Cardiac septum (tissue), 1 donor: ENCODE measurements around the gene ARID1B. TPM values are rescaled to one million over a fixed set of nuclear protein-coding genes. Genes with fewer than 3 reads are reported as not detected.

Experiments
- DNase-seq: peaks from one replicate; pipeline ENCODE4 v3.0.0-alpha.2; 2020; ENCODE audit warnings: low spot score
- intact Hi-C: fragments of 100-400 bp; cut with DNase I; formaldehyde crosslinking; loops from one replicate; pipeline ENCODE4 v1.14.0; 2022
- total RNA-seq: library from RNA; stranded (reverse); fragmentation: NEBNext Ultra II Directional; extraction: Animal tissue kit (Norgen Biotek cat#: 25700); gene quantifications from one replicate; pipeline ENCODE4 v1.2.1, GENCODE V29; 2021
- donor health status: DM: no; HTN: no; CAD: no.

The ARID1B gene
- total RNA-seq, 1 donor from 2014 or later, result 61.1 TPM

DNA sequence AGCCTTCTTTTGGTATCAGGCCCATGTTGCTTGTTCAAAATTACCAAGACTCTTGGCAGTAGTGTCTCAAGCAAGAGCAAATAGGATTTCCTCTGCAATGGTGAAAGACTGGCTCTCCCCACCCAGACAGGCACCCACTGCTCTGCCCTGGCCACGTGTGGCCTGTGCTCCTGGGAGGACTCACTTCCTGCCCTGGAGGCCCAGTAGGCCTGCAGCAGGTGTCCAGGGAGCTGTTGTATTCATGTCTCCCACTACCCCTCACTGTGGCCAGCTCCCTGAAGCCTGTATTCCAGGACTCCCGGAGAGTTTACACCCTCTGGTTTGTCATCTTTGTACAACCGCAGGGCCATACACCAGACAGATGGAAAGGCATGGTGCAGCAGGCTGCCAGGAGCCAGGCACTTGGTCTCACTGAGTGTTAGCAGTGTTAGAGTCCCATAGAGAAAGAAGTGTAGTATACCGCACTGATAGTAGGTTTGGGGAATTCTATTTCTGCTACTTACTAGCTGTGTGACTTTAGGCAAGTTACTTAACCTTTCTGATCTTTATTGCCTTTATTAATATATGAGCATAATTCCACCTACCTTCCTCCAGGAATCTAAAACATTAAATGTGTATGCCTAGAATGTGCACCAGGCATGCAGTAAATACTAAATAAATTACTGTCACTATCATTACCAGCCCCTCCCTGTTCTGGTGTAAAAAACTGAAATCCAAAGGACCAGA is 386.4 kb downstream of the ARID1B start:
- no peak for DNase-seq
- intact Hi-C loops, result no loop called here

DNA sequence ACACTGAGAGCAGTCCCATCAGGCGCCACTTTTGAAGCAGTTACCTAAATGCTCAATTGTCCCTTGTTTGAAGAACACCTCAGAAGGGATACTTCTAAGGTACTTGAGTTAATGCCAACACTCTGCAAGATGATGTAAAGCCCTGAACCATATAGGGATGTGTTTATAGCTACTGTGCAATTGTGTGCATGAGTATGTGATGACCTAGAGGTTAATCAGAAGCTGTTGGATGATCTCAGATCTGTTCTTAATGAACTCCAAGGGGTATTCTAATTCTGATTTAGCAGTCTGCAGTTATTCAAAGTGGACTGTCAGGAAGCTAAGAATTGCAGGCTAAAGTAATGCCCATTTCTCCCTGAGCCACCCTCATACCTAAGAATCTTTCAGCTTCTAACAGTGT is 387.8 kb downstream of the ARID1B start:
- intact Hi-C loops, result no loop called here
- DNase-seq, result no peak

DNA sequence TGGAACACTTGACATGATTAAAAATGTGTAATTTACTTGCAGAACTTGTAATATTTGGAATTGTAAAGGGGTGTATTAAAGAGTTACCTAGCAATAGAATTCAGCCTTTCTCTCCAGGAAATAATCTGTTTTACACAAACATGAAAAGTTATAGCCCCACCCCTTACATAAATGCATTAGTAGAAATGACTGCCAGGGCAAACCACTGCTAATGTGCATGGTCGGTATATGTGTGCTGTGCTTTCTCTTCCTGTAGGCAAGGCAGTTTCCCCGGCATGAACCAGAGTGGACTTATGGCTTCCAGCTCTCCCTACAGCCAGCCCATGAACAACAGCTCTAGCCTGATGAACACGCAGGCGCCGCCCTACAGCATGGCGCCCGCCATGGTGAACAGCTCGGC is 389.6 kb downstream of the ARID1B start:
- intact Hi-C loops, result no loop called here

GRCh38 chr6:157167837-157168236 is 390.7 kb downstream of the ARID1B start:
- no peak for DNase-seq
- intact Hi-C loops, result no loop called here

More for the DNA sequence above, 389.6 kb downstream of the ARID1B start:
- no peak for DNase-seq

DNA sequence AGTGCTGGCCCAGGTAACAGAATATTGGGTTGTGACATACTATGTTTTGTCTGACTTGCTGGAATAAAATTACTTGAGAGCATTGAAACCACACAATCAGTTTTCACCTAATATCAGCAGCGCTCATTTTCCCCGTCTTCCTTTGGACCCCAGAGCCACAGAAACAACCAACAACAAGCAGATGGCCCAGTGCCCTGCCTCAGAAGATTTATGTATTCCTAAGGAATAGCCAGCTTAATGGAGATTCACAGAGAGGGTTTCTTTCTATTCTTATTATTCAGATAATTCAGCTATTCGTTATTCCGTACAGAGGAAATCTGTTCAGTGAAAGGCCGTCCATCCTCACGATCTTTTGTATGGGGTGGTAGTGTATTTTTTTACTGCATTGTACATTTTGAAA is 391.3 kb downstream of the ARID1B start:
- intact Hi-C loops, result no loop called here
- no peak for DNase-seq

GRCh38 chr6:157169226-157169625 is 392.0 kb downstream of the ARID1B start:
- no peak for DNase-seq
- intact Hi-C loops, result no loop called here

GRCh38 chr6:157169656-157170055 is 392.5 kb downstream of the ARID1B start:
- intact Hi-C loops, result no loop called here
- DNase-seq, result no peak

- DNase-seq, result no peak
- intact Hi-C loops, result no loop called here
These were observed 393.4 kb downstream of the ARID1B start for GRCh38 chr6:157170535-157170934.

GRCh38 chr6:157171801-157172200 is 394.6 kb downstream of the ARID1B start:
- intact Hi-C loops, result no loop called here
- no peak for DNase-seq

DNA sequence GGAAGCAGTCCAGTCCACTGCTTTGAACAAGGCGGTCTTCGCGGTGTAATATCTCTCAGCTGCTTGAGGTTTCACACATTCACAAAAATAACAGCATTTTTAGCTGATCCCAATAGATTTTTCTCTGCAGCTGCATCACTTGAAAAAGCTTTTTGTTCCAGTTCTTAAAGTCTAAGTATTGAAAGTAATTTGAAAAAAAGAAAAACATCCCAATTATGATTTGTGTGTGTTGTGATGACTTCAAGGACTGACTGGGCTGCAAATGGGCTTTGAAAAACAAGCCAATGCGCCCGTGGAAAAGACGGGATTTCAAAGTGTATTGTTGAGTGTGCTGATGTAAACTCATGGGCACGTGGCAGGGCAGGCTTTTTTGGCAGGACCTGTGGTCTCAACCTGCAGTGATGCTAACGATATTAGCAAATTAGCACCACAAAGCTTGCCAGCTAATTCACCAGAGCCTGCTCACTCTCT is 395.1 kb downstream of the ARID1B start:
- intact Hi-C loops, result no loop called here
- DNase-seq, result no peak

GRCh38 chr6:157172830-157173536 is 395.8 kb downstream of the ARID1B start:
- no peak for DNase-seq
- intact Hi-C loops, result no loop called here

DNA sequence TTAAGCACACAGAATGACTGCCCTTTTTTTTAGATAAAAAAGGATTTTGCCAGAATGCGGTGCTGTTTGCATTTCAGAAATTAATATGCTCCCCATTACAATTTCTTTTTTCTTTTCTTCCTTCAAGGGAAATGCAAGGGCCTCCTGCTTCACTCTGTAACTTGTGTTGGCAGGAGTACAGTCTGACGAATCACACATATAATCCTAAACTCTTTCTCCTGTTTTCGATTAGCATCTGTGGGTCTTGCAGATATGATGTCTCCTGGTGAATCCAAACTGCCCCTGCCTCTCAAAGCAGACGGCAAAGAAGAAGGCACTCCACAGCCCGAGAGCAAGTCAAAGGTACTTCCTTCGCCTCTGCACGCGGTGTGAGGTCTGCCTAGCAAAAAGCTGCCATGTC is 396.6 kb downstream of the ARID1B start:
- DNase-seq, result no peak
- intact Hi-C loops, result no loop called here

DNA sequence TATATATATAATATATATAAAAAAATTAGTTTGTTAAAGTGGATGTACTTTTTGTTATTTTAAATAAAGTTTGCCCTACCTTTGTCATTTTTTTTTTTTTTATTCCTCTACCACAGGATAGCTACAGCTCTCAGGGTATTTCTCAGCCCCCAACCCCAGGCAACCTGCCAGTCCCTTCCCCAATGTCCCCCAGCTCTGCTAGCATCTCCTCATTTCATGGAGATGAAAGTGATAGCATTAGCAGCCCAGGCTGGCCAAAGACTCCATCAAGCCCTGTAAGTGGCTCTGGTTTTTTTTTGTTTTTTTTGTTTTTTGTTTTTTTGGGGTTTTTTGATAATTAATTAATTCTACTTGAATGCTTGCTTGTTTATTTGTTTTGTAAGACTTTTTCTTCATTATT is 397.6 kb downstream of the ARID1B start:
- DNase-seq, result no peak
- intact Hi-C loops, result no loop called here

DNA sequence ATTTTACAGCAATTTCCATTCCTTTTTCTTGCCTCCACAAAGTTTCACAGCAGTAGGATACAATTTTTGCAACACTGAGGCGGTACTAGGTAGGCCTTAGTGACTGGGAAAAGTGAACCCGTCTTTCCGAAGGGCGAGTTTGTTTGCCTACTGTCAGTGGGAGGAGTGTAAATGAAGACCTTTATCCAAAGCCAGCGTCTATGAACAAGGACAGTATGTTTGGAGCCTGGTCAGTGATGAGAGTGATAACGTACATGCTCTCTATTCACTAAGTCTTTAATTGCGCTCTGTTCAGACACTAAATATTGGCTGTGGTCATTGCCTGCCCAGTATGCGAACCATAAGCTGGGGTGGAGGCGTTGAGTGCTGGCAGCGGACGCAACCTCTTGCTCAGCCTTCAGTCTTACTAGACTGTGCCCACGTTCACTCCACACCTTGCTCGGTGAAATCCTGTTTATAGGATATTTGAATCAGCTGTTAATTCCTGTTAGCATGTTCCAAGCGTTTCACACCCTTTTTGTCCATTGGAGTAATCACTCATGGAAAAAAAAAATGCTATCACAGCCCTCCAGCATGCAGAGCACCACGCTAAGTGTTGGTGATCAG is 400.7 kb downstream of the ARID1B start:
- no peak for DNase-seq
- intact Hi-C loops, result no loop called here

DNA sequence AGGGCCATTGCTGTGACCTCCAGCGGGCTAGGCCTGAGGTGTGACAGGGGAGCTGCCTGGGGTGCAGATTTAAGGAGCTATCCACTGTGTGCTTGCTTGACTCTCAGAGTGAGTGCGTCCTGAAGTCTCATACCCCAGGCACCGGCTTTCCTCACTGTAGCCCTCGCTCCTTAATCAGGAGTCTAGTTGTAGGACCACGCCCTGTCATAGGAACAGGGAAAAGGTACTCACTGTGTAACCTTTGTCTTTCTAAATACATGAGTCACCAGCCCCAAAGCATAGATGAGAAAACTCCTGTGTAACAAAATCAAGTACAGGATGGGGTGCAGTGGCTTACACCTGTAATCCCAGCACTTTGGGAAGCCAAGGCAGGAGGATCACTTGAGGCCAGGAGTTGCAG is 404.5 kb downstream of the ARID1B start:
- no peak for DNase-seq
- intact Hi-C loops, result loop anchor here (10.0 kb wide), 1 partner anchor 617 kb away; no protein-coding TSS in a partner anchor

GRCh38 chr6:157182503-157183264 is 405.5 kb downstream of the ARID1B start:
- no peak for DNase-seq
- intact Hi-C loops, result loop anchor here (10.0 kb wide), 1 partner anchor 618 kb away; no protein-coding TSS in a partner anchor

DNA sequence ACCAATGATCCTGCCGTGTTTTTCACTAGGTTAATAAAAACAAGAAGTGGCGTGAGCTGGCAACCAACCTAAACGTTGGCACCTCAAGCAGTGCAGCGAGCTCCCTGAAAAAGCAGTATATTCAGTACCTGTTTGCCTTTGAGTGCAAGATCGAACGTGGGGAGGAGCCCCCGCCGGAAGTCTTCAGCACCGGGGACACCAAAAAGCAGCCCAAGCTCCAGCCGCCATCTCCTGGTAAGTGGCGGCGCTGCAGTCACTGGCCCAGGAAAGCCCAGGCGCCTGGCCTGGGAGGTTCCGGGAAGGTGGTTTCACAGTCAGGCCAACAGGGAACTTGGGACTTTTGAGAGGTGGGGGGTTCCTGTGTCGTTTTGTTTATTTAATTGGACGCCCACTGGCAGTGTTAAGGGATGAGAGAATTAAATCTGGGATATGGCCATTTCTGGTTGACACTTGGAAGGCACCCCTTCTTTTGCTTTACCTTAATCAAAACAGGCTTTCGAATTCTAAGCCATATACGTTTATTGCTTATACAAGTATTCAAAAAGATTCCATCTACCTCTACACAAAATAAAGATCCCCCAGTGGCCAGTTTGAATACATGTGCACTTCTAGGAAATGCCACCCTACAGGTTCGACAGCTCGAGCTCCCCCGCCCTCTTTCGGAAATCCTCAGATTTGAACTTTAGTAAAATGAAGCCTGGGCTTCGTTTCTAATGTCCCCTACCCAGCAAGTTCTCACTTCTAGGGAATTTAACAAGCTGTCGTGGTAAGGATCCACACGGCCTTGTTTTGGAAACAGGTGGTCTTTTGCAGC is 407.2 kb downstream of the ARID1B start:
- intact Hi-C loops, result loop anchor here (2.0 to 10.0 kb wide), 4 partner anchors 32 to 620 kb away; no protein-coding TSS in a partner anchor
- no peak for DNase-seq

- intact Hi-C loops, result loop anchor here (2.0 to 10.0 kb wide), 4 partner anchors 33 to 620 kb away; no protein-coding TSS in a partner anchor
- DNase-seq, result no peak
These were observed 408.0 kb downstream of the ARID1B start for GRCh38 chr6:157185171-157185570.

DNA sequence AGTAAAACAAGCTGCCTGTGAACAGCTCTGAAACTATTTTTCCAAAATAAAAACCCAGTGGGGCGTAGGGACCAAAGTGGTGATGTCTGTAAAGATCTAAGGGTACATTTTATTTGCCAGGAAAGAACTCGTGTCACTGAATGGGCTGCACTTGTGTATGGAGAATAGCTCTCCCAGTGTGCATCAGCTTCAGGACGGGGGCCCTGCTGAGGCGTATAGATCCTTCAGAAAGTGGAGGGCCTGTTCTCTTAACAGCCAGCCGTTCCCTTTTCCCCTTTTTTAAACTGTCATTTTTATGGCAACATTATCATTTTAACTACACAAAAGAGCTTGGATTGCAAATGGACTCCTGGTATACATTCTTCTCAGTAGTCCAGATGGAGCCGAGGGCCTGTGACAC is 408.8 kb downstream of the ARID1B start:
- intact Hi-C loops, result loop anchor here (2.0 to 10.0 kb wide), 4 partner anchors 34 to 621 kb away; no protein-coding TSS in a partner anchor
- DNase-seq, result no peak
